IPS DF 6.9 (cell line): Measurements from ENCODE around the gene HCK.

Experiments used
- DNase-seq: peaks from one replicate; pipeline ENCODE4 v3.0.0-alpha.2; 2013; ENCODE audit warnings: low read depth, low spot score
- H3K27ac ChIP-seq: one replicate; pipeline ENCODE4 v1.5.1; 2013; ENCODE audit warnings: low read length, control low read depth
- H3K27me3 ChIP-seq: 2 replicates; pipeline ENCODE4 v1.6.1; 2013; ENCODE audit warnings: mild to moderate bottlenecking, low read length; ENCODE audit not compliant: control insufficient read depth, insufficient read depth
- H3K36me3 ChIP-seq: 2 replicates; pipeline ENCODE4 v1.6.1; 2013; ENCODE audit warnings: low read length; ENCODE audit not compliant: control insufficient read depth, insufficient read depth
- H3K4me1 ChIP-seq: 2 replicates; pipeline ENCODE4 v1.6.1; 2013; ENCODE audit warnings: low read length; ENCODE audit not compliant: control insufficient read depth, insufficient read depth
- H3K4me3 ChIP-seq: 2 replicates; pipeline ENCODE4 v1.5.1; 2013; ENCODE audit warnings: mild to moderate bottlenecking, low read length
- H3K9me3 ChIP-seq: 2 replicates; pipeline ENCODE4 v1.6.1; 2013; ENCODE audit warnings: low read length, inconsistent platforms; ENCODE audit not compliant: control insufficient read depth, insufficient read depth
- WGBS: extraction: QIAGEN DNeasy Blood & Tissue Kit; methylation state at CpG from one replicate; pipeline ENCODE4 v1.1.7; 2013; ENCODE audit warnings: mixed read lengths, missing lambda C conversion rate; ENCODE audit not compliant: insufficient read length, insufficient coverage; 5-methylcytosine and 5-hydroxymethylcytosine counted together

Gene HCK

GRCh38 chr20:32088759-32089158 is 36.7 kb downstream of the HCK start:
- H3K36me3 ChIP-seq: no peaks in the 10 kb centered on the region
- H3K9me3 ChIP-seq: no peaks in the 10 kb centered on the region
- WGBS: no CpG with 5 or more reads among the region's 3 CpGs
- DNase-seq: no peak
- no peaks in the 10 kb centered on the region for H3K27me3 ChIP-seq
- no peak overlapping the region for H3K27ac ChIP-seq
- H3K4me1 ChIP-seq: peaks cover 8% of the 10 kb centered on the region; the same call in 1 of the 2 replicates
- no peak overlapping the region for H3K4me3 ChIP-seq

DNA sequence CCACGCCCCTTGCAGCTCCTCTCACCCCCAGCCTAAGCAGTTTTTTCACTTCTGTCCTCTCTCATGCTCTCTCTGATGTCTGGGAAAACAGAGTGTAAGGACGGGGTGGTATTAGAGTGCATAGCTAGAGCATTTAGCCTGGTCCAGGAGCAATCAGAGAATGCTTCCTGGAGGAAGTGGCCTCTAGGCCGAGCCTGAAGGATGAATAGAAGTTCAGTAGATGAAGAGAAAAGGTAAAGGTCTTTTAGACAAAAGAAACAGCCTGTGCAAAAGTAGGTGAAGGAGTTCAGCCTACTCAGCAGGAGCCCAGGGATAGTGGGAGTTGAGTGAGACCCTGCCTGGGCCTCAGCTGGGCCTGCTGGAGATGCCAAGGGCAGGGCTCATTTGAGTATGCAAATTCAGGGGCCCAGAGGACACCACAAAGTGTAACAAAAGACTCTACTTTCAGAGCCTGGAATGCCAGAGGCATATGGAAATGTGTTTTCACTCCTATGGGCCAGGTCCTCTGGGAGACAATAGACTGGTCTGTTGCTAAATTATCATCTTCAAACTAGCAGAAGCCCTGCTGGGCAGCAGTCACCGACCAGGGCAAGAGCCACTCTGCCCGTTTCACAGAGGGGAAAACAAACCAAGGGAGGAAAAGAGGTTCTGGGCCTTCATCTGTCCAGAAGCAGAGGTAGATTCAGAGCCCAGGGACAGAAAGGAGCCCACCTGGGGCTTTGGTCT is 37.8 kb downstream of the HCK start:
- no peak overlapping the region for H3K27ac ChIP-seq
- H3K9me3 ChIP-seq: no peaks in the 10 kb centered on the region
- H3K4me3 ChIP-seq: no peak overlapping the region
- peaks cover 8% of the 10 kb centered on the region; the same call in 1 of the 2 replicates for H3K4me1 ChIP-seq
- no peaks in the 10 kb centered on the region for H3K27me3 ChIP-seq
- no peak for DNase-seq
- no peaks in the 10 kb centered on the region for H3K36me3 ChIP-seq
- no CpG with 5 or more reads among the region's 5 CpGs for WGBS

- Histone ChIP-seq H3K36me3 (no peaks in the 10 kb centered on the region), H3K4me3 (no peak overlapping the region), H3K4me1 (peaks cover 8% of the 10 kb centered on the region; the same call in 1 of the 2 replicates), H3K27ac (no peak overlapping the region), H3K27me3 (no peaks in the 10 kb centered on the region), H3K9me3 (no peaks in the 10 kb centered on the region)
- WGBS: no CpG with 5 or more reads among the region's 7 CpGs
- DNase-seq: no peak
These were observed 39.9 kb downstream of the HCK start for GRCh38 chr20:32091888-32092346.

- H3K36me3 ChIP-seq: no peaks in the 10 kb centered on the region
- DNase-seq: no peak
- WGBS: no CpG with 5 or more reads among the region's 6 CpGs
These were observed 46.7 kb downstream of the HCK start for GRCh38 chr20:32098786-32099185.

GRCh38 chr20:32108814-32109391 is 56.9 kb downstream of the HCK start:
- Histone ChIP-seq H3K4me3 (no peak overlapping the region; the same call in 1 of the 2 replicates), H3K27ac (no peak overlapping the region), H3K27me3 (no peaks in the 10 kb centered on the region), H3K36me3 (no peaks in the 10 kb centered on the region), H3K9me3 (no peaks in the 10 kb centered on the region), H3K4me1 (no peaks in the 10 kb centered on the region)
- no peak for DNase-seq
- WGBS: no CpG with 5 or more reads among the region's 5 CpGs

More at GRCh38 chr20:32098786-32099185, 46.7 kb downstream of the HCK start:
- H3K27ac ChIP-seq: no peak overlapping the region
- H3K27me3 ChIP-seq: no peaks in the 10 kb centered on the region
- no peaks in the 10 kb centered on the region for H3K4me1 ChIP-seq
- H3K4me3 ChIP-seq: no peak overlapping the region
- H3K9me3 ChIP-seq: no peaks in the 10 kb centered on the region

- peak within 1 kb of the TSS; percentile 57 for H3K4me3 ChIP-seq
- H3K27me3 ChIP-seq: no peaks in the 10 kb centered on the region
- H3K9me3 ChIP-seq: no peaks in the 10 kb centered on the region
- DNase-seq: peak; percentile 98
- no peaks in the 10 kb centered on the region for H3K4me1 ChIP-seq
- no CpG with 5 or more reads among the region's 38 CpGs for WGBS
- H3K27ac ChIP-seq: no peak within 1 kb of the TSS
- H3K36me3 ChIP-seq: no peaks in the 10 kb centered on the region
These were observed 57.5 kb downstream of the HCK start, which contains the start of gene TM9SF4 for GRCh38 chr20:32109392-32110172. TSS of gene TM9SF4 (plus strand) at chr20:32109714. CDS start at chr20:32109741, 27 bp downstream.

DNA sequence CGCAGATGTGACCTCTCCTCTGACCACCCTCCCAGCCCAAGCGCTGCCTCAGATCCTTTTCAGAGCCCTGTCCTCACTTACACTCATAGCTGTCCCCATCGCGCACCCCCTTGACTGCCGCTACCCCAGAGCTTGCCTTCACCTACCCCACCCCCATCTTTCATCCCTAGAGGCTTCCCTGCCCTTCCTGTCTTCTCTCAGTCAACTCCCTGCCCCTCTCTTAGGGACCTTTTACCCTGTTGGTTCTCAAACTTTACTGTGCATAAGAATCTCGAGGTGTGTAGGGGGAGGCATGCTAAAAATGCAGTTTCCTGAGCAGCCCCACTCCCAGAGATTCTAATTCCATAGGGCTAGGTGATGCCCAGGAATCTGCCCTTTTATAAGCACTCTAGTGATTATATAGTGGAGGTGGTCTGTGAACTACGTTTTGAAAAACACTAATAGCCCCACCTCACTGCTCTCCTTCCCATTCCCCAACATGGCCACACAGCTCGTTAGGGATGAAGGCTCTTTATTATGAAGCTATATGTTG is 58.2 kb downstream of the HCK start:
- no peaks in the 10 kb centered on the region for H3K4me1 ChIP-seq
- no peak overlapping the region for H3K27ac ChIP-seq
- peak overlapping the region; percentile 57 for H3K4me3 ChIP-seq
- no CpG with 5 or more reads among the region's 8 CpGs for WGBS
- no peaks in the 10 kb centered on the region for H3K9me3 ChIP-seq
- no peak for DNase-seq
- H3K27me3 ChIP-seq: no peaks in the 10 kb centered on the region
- H3K36me3 ChIP-seq: no peaks in the 10 kb centered on the region

DNA sequence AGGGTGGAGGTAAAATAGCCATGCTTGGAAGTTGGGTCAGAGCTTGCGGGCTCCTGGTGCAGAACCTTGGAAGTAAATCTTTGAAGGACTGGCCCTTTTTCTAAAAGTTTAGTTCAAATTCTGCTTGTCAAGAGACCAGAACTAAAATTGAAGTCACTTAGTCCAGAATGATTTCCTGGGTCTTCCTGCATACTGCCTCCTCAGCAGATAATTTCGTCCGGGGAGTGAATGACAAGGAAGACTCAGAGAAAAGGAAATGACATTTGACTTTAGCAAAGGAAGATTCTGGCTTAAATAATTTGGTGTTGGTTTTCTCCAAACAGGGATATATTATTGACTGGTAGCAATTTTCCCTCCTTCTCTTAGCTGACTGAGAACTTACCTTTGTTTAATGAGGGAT is 58.7 kb downstream of the HCK start:
- Histone ChIP-seq H3K4me3 (peak overlapping the region; percentile 57; the same call in 1 of the 2 replicates), H3K9me3 (no peaks in the 10 kb centered on the region), H3K4me1 (no peaks in the 10 kb centered on the region), H3K27ac (no peak overlapping the region), H3K27me3 (no peaks in the 10 kb centered on the region), H3K36me3 (no peaks in the 10 kb centered on the region)
- WGBS: no CpG with 5 or more reads among the region's 3 CpGs
- no peak for DNase-seq

- Histone ChIP-seq H3K4me1 (no peaks in the 10 kb centered on the region), H3K27ac (no peak overlapping the region), H3K27me3 (no peaks in the 10 kb centered on the region), H3K36me3 (no peaks in the 10 kb centered on the region), H3K9me3 (no peaks in the 10 kb centered on the region), H3K4me3 (no peak overlapping the region)
- WGBS: no CpG with 5 or more reads among the region's 3 CpGs
- DNase-seq: no peak
These were observed 59.2 kb downstream of the HCK start for GRCh38 chr20:32111156-32111686.

DNA sequence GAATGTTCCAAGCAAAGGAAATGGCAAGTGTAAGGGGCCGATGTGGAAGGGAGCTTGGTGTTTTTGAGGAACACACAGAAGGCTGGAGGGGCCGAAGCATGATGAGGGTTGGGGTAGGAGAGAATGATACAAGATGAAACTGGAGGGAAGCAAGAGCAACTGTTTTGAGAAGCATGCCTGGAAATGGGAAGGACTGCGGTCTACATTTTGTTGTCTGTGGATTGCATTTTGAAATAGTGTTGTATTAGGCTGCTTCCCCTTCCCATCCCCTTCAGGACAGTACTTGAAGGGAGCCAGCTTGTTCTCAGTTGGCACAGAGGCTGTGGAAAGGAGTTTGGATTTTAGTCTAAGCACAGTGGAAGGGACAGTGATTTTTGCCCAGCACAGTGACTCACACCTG is 59.7 kb downstream of the HCK start:
- Histone ChIP-seq H3K27ac (no peak overlapping the region), H3K4me1 (peaks cover 1% of the 10 kb centered on the region; the same call in 1 of the 2 replicates), H3K36me3 (no peaks in the 10 kb centered on the region), H3K4me3 (no peak overlapping the region), H3K9me3 (no peaks in the 10 kb centered on the region), H3K27me3 (no peaks in the 10 kb centered on the region)
- DNase-seq: no peak
- no CpG with 5 or more reads among the region's 3 CpGs for WGBS
